Gastrocnemius medialis (tissue), 4 donors: ENCODE measurements around the gene MDFIC. TPM values are rescaled to one million over a fixed set of nuclear protein-coding genes. Genes with fewer than 3 reads are reported as not detected.

Source experiments
- ATAC-seq, 2 donors: fragments of 150-250 bp; one replicate each; pipeline ENCODE4 v1.9.1; 2016
- DNase-seq, 2 donors: peaks; one replicate each; pipeline ENCODE4 v3.0.0-alpha.2; 2019
- H3K27ac ChIP-seq, 4 donors: fragments of 200-600 bp; sonication (generic); 1 replicate in 1 of 4; 2 replicates in 3 of 4; pipeline ENCODE4 v1.5.1; 2016 to 2018; ENCODE audit warnings: mild to moderate bottlenecking in 2 of 4, moderate library complexity in 1 of 4
- H3K27me3 ChIP-seq, 3 donors: fragments of 200-600 bp; sonication (generic) in 2 of 3; 1 replicate in 1 of 3; 2 replicates in 2 of 3; pipeline versions ENCODE4 v1.5.1 to v1.6.0; 2016 to 2019; ENCODE audit warnings: mild to moderate bottlenecking in 1 of 3, moderate library complexity in 1 of 3
- H3K36me3 ChIP-seq, 2 donors: fragments of 200-600 bp; sonication (generic) in 1 of 2; one replicate each; pipeline ENCODE4 v1.5.1; 2017 to 2018
- H3K4me1 ChIP-seq, 2 donors: fragments of 200-600 bp; sonication (generic) in 1 of 2; one replicate each; pipeline ENCODE4 v1.5.1; 2016 to 2017; ENCODE audit warnings: mild to moderate bottlenecking in 2 of 2
- H3K4me3 ChIP-seq, 4 donors: fragments of 200-600 bp; sonication (generic) in 3 of 4; 1 replicate in 1 of 4; 2 replicates in 3 of 4; pipeline ENCODE4 v1.5.1; 2016 to 2019; ENCODE audit warnings: mild to moderate bottlenecking in 2 of 4
- H3K9me3 ChIP-seq, 3 donors: fragments of 200-600 bp; sonication (generic) in 2 of 3; 1 replicate in 1 of 3; 2 replicates in 2 of 3; pipeline ENCODE4 v1.5.1; 2016 to 2019
- CTCF ChIP-seq, 5 experiments: fragments of 450-650 bp in 3 of 5; fragments of 200-600 bp in 2 of 5; sonication (generic) in 2 of 5; IDR thresholded peaks in 4 of 5; conservative IDR thresholded peaks in 1 of 5; 1 replicate in 4 of 5; 2 replicates in 1 of 5; pipeline ENCODE4 v1.5.1; 2016 to 2019; ENCODE audit warnings: antibody characterized with exemption in 5 of 5, mild to moderate bottlenecking in 3 of 5, moderate library complexity in 3 of 5
- POLR2A ChIP-seq, 2 donors: fragments of 450-650 bp; IDR thresholded peaks; one replicate each; pipeline ENCODE4 v1.6.1; 2017; ENCODE audit warnings: antibody characterized with exemption in 2 of 2, mild to moderate bottlenecking in 2 of 2, moderate library complexity in 2 of 2
- in situ Hi-C, 4 donors: fragments of 200-750 bp; cut with MboI; loops; one replicate each; pipeline versions ENCODE4 v1.15.0 to v1.8.0; 2017; ENCODE audit warnings: low sequenced_read_pairs in 4 of 4
- intact Hi-C: fragments of 100-400 bp; cut with DNase I; formaldehyde crosslinking; loops from one replicate; pipeline ENCODE4 v1.15.1; 2023; ENCODE audit warnings: low total_unique reads
- total RNA-seq, 4 donors: library from RNA; depleted of rRNA; stranded (reverse); fragments of >200 nt; gene quantifications; one replicate each; pipeline versions ENCODE4 v1.1.0 to v1.2.3, GENCODE V29; 2016

MDFIC gene
- total RNA-seq, 4 donors from 2014 or later = 6.3 to 11.6 (median 10.6) TPM

GRCh38 chr7:114997487-114998404, 75.9 kb downstream of the MDFIC start:
- intact Hi-C loops = no loop called here
- Histone ChIP-seq H3K27me3 (no peaks in the 10 kb centered on the region), H3K4me3 (no peak overlapping the region), H3K4me1 (peaks cover 7% of the 10 kb centered on the region in 2 donors), H3K36me3 (no peaks in the 10 kb centered on the region), H3K27ac (no peak overlapping the region), H3K9me3 (no peaks in the 10 kb centered on the region)
- no peak for ATAC-seq
- no peak for DNase-seq
- TF ChIP-seq POLR2A (IDR thresholded peaks at IDR 0.05) (no peak), CTCF (IDR thresholded peaks at IDR 0.05 in 4 of 5, conservative IDR thresholded peaks at IDR 0.05 in 1 of 5) (no peak)
- in situ Hi-C loops = no loop called here

- Histone ChIP-seq H3K27me3 (no peaks in the 10 kb centered on the region), H3K4me1 (peaks cover 23 to 26% of the 10 kb centered on the region in 2 donors), H3K36me3 (no peaks in the 10 kb centered on the region), H3K27ac (no peak overlapping the region), H3K9me3 (no peaks in the 10 kb centered on the region), H3K4me3 (no peak overlapping the region)
- no peak for ATAC-seq
- in situ Hi-C loops = no loop called here
- intact Hi-C loops = loop anchor here (10.0 kb wide), 1 partner anchor 59 kb away; no protein-coding TSS in a partner anchor
- no peak for DNase-seq
- TF ChIP-seq CTCF (IDR thresholded peaks at IDR 0.05 in 4 of 5, conservative IDR thresholded peaks at IDR 0.05 in 1 of 5) (no peak), POLR2A (IDR thresholded peaks at IDR 0.05) (no peak)
These were observed 82.2 kb downstream of the MDFIC start for GRCh38 chr7:115004121-115004520.

GRCh38 chr7:115005251-115005650, 83.4 kb downstream of the MDFIC start:
- H3K27me3 ChIP-seq = no peaks in the 10 kb centered on the region
- H3K4me1 ChIP-seq = peaks cover 34 to 37% of the 10 kb centered on the region in 2 donors
- H3K4me3 ChIP-seq = no peak overlapping the region
- no peak overlapping the region for H3K27ac ChIP-seq
- no peak for TF ChIP-seq CTCF (IDR thresholded peaks at IDR 0.05 in 4 of 5, conservative IDR thresholded peaks at IDR 0.05 in 1 of 5)
- TF ChIP-seq POLR2A (IDR thresholded peaks at IDR 0.05) = no peak
- no peak for ATAC-seq
- intact Hi-C loops (loop anchor here (10.0 kb wide), 1 partner anchor 60 kb away; no protein-coding TSS in a partner anchor), in situ Hi-C loops (loop anchor here in 1 of 4 donors (5.0 kb wide), 1 partner anchor 83 kb away; the partner anchor contains the start of gene MDFIC)
- no peaks in the 10 kb centered on the region for H3K36me3 ChIP-seq
- no peak for DNase-seq
- no peaks in the 10 kb centered on the region for H3K9me3 ChIP-seq

- peaks cover 36 to 41% of the 10 kb centered on the region in 2 donors for H3K4me1 ChIP-seq
These were observed 84.1 kb downstream of the MDFIC start for GRCh38 chr7:115005953-115006352.

More at GRCh38 chr7:115005953-115006352, 84.1 kb downstream of the MDFIC start:
- intact Hi-C loops = loop anchor here (10.0 kb wide), 1 partner anchor 61 kb away; no protein-coding TSS in a partner anchor
- Histone ChIP-seq H3K36me3 (no peaks in the 10 kb centered on the region), H3K27ac (no peak overlapping the region), H3K9me3 (no peaks in the 10 kb centered on the region), H3K4me3 (no peak overlapping the region), H3K27me3 (no peaks in the 10 kb centered on the region)
- in situ Hi-C loops = loop anchor here in 1 of 4 donors (5.0 kb wide), 1 partner anchor 84 kb away; the partner anchor contains the start of gene MDFIC
- DNase-seq (no peak), ATAC-seq (no peak)
- TF ChIP-seq CTCF (IDR thresholded peaks at IDR 0.05 in 4 of 5, conservative IDR thresholded peaks at IDR 0.05 in 1 of 5) (no peak), POLR2A (IDR thresholded peaks at IDR 0.05) (no peak)
